Fibroblast of skin of right quadriceps (primary cell): Measurements from ENCODE around the gene BTN3A1.
"Not testable (repeated sequence)": the region's sequence is repeated elsewhere in the genome, so short reads cannot be mapped to it uniquely, and the experiment has no call there.

Experiments
- DNase-seq: peaks from one replicate; pipeline ENCODE4 v3.0.0-alpha.2; 2013

Gene BTN3A1

GRCh38 chr6:26401987-26402658 is at the start of gene BTN3A1:
Gene BTN3A1, plus strand, starts transcription at chr6:26402275. Its CDS starts 3,289 bp downstream, at chr6:26405564.
- DNase-seq: peak; percentile 76

GRCh38 chr6:26352315-26352714 is 49.8 kb upstream of the BTN3A1 start:
- no peak for DNase-seq

GRCh38 chr6:26354162-26354561 is 47.9 kb upstream of the BTN3A1 start:
- DNase-seq: no peak

GRCh38 chr6:26355366-26355765 is 46.7 kb upstream of the BTN3A1 start:
- DNase-seq: no peak

DNA sequence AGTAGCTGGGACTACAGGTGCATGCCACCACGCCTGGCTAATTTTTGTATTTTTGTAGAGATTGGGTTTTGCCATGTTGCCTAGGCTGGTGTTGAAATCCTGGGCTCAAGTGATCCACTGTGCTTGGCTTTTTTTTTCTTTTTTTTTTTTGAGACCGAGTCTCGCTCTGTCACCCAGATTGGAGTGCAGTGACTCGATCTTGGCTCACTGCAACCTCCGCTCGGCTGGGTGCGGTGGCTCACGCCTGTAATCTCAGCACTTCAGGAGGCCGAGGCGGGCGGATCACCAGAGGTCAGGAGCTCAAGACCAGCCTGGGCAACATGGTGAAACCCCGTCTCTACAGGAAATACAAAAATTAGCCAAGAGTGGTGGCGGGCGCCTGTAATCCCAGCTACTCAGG is 44.5 kb upstream of the BTN3A1 start:
- not testable (repeated sequence) for DNase-seq

DNA sequence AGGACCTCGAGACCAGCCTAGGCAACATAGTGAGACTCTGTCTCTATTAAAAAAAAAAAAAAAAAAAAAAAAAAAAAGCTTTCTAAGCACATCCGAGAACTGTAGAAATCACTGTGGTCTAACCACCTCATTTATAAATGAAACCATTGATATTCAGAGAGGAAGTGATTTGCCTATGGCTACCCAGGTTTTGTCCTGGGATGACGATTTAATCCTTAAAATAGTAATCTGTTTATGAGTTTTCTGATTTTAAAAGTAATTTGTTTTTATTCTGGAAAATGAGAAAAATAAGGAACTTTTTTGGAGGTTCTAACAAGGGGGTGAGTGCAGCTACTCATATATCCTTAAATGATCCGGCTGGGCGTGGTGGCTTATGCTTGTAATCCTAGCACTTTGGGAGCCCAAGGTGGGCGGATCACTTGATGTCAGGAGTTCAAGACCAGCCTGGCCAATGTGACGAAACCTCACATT is 43.5 kb upstream of the BTN3A1 start:
- no peak for DNase-seq

- no peak for DNase-seq
Measured at GRCh38 chr6:26359765-26360164, 42.3 kb upstream of the BTN3A1 start.

- DNase-seq: no peak
Measured at GRCh38 chr6:26360451-26361416, 41.3 kb upstream of the BTN3A1 start.

GRCh38 chr6:26361544-26361943 is 40.5 kb upstream of the BTN3A1 start:
- DNase-seq: no peak

DNA sequence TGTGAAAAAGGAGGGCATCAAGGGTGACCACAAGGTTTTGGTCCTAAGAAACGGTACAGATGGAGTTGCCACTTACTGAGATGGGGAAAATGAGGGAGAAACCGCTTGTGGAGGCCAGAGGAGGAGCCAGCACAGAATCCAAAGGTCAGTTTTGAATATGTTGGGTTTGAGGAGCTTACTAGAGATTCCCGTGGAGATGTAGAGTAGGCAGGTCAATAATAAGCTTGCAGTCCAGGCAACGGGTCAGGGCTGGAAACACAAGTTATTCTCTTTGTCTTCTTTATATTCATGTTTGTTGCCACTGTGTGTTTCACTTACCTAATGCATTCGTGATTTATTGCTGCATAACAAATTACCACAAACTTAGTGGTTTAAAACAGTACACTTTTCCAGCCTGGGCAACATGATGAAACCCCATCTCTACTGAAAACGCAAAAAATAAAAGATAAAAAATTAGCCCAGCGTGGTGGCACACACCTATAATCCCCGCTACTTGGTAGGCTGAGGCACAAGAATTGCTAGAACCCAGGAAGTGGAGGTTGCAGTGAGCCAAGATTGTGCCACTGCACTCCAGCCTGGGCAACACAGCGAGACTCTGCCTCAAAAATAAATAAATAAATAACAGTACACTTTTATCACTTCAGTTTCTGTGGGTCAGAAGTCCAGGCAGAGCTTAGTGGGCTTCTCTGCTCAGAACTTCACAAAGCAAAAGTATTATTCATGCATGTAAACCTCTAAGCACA is 39.8 kb upstream of the BTN3A1 start:
- DNase-seq: no peak

DNA sequence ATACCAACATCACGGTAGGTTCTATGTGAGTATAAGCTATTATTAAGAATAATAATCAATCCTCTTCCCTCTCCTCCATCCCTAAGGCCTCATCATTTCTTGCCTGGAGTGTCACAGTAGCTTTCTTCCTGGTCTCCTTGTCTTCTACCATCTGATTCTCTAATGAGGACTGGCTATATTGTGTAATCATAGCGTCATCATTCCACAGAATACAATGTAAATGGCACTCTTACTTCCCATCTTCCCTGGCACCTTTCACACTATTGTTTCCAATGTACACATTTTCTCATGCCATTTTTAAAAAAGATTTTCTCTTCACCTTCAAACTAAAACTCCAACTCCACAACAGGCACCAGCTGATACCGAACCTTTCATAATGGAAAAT is 39.2 kb upstream of the BTN3A1 start:
- DNase-seq: no peak

DNA sequence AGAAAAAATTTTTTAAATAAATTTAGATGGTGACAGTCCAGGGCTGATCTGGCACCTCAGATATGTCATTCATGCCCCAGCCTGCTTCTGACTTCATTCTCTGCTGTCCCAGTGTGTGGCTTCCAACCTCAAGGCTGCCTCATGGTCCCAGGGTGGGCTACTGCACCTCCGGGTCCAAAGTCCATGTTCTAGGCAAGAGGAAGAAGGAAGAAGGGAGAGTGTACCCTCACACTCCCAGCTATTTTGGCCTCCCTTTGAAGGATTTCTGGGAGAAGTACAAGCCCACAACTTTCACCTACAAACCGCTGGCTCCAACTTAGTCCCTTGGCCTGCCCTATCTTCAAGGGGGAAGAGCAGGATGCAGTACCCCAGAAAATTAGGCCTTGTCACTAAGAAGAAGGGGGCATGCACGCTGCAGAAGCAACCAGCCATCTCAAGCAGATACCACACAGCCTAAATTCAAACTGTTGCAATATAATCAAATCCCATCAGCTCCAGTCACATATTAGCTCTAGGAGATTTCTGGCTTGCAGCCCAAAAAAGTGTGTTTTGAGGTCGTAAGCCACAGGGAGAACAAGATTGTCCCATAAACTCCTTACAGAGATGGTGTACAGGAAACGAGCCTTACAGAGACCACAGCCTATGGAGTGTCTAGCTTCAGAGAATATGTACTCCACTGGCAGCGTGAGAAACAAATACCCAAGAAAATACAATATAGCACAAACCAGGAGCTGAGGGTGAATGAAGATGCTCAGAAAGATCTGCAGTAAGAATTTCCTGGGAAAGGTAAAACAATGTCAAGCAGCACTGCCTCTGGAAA is 38.0 kb upstream of the BTN3A1 start:
- DNase-seq: peak; percentile 47

DNA sequence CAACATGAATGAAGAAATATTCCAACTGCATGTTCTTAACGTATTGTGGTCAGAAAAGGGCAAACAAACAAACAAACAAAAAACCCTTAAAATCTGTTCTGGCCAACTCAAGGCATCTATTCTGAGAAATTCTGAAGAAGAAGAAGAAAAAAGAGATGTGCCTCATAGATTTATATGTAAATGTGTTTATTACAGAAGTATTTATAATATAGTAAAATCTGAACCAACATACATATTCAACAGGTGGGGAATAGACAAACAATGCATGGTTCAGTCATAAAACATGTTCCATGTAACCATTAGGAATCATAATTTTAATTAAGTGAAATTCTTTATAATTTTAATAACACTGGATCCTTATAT is 36.5 kb upstream of the BTN3A1 start:
- no peak for DNase-seq

DNA sequence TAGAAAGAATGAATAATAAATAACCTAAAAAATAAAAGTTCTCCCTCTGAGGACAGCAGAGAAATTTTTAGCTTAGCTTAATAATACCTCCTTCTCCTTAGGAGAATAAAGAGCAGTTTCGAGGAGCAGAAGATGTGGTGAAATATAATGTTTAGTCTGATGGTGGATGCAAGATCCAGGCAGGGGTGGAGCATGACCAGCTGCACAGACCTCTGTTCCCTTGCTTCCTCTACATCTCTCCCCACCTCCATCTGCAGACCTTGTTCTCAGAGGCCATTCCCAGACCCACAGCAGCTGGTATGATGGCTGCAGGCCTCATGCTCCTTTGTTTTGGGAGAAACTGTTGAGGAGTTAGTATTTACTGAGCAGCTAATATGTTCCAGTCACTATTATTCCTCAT is 35.6 kb upstream of the BTN3A1 start:
- DNase-seq: no peak

GRCh38 chr6:26367114-26367513 is 35.0 kb upstream of the BTN3A1 start:
- DNase-seq: no peak

- DNase-seq: not testable (repeated sequence)
Measured at GRCh38 chr6:26371813-26372212, 30.3 kb upstream of the BTN3A1 start.

GRCh38 chr6:26372308-26373144 is 29.5 kb upstream of the BTN3A1 start:
- DNase-seq: no peak

GRCh38 chr6:26375270-26375669 is 26.8 kb upstream of the BTN3A1 start:
- no peak for DNase-seq

DNA sequence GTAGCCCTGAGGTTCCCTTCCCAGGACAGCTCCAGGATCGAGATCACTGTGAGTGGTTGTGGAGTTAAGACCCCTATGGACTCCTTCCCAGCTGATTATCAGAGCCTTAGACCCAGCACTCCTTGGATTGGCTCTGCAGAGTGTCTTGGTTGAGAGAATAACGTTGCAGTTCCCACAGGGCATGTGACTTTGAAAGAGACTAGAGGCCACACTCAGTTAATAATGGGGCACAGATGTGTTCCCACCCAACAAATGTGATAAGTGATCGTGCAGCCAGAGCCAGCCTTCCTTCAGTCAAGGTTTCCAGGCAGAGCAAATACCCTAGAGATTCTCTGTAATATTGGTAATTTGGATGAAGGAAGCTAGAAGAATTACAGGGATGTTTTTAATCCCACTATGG is 24.4 kb upstream of the BTN3A1 start:
- no peak for DNase-seq

DNA sequence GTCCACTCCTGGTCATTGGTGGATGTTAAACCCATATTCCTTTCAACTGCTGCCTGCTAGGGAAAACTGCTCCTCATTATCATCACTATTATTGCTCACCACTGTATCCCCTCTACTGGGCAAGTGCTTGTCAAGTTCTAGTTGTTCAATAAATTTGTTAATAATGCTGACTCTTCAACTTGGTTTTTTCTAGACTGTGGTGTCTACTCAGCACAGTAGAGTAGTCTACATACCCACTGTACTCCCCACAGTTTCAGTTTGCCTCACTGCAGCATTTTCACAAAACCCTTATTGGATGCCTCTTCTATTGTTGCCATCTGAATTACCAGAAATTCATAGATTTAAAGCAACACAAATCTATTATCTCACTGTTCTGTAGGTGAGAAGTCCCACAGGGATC is 23.9 kb upstream of the BTN3A1 start:
- DNase-seq: not testable (repeated sequence)

- DNase-seq: no peak
Measured at GRCh38 chr6:26379292-26379691, 22.8 kb upstream of the BTN3A1 start.

DNA sequence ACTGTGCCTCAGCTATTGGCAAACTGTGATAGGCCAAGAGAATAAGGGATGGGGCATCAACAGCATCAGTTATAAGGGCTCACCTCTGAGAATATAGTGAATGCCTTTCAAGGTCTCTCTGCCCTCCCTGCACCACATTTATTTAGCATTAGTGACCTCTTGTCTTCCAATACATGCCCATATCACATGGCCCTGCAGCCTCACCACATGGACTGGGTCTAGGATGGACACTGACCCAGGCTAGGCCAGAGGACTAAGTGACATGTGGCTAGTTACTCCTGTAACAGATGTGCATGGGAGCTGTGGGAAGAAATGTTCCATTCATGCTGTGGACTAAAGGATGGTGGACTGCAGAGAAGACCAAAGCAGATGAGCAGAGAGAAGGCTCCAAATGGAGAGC is 22.3 kb upstream of the BTN3A1 start:
- no peak for DNase-seq
